Posterior vena cava (tissue), 2 donors: ENCODE data around the gene CD34. TPM values are rescaled to one million over a fixed set of nuclear protein-coding genes. Genes with fewer than 3 reads are reported as not detected.

Source experiments
- DNase-seq: peaks from one replicate; pipeline ENCODE4 v3.0.0-alpha.2; 2020; ENCODE audit warnings: low spot score
- intact Hi-C, 2 donors: fragments of 100-400 bp; cut with DNase I; formaldehyde crosslinking; loops; one replicate each; pipeline versions ENCODE4 v1.14.1 to v1.14.2; 2022 to 2023
- total RNA-seq, 2 donors: library from RNA; stranded (reverse); fragmentation: NEBNext Ultra II Directional; extraction: Animal tissue kit (Norgen Biotek cat#: 25700); gene quantifications; one replicate each; pipeline ENCODE4 v1.2.1, GENCODE V29; 2021
- donor health status: DM: yes; HTN: yes; CAD: no.
- donor health status: DM: yes; HTN: yes; CAD: no.

CD34 gene
- total RNA-seq, 2 donors from 2014 or later, result 58.1 to 154 TPM

DNA sequence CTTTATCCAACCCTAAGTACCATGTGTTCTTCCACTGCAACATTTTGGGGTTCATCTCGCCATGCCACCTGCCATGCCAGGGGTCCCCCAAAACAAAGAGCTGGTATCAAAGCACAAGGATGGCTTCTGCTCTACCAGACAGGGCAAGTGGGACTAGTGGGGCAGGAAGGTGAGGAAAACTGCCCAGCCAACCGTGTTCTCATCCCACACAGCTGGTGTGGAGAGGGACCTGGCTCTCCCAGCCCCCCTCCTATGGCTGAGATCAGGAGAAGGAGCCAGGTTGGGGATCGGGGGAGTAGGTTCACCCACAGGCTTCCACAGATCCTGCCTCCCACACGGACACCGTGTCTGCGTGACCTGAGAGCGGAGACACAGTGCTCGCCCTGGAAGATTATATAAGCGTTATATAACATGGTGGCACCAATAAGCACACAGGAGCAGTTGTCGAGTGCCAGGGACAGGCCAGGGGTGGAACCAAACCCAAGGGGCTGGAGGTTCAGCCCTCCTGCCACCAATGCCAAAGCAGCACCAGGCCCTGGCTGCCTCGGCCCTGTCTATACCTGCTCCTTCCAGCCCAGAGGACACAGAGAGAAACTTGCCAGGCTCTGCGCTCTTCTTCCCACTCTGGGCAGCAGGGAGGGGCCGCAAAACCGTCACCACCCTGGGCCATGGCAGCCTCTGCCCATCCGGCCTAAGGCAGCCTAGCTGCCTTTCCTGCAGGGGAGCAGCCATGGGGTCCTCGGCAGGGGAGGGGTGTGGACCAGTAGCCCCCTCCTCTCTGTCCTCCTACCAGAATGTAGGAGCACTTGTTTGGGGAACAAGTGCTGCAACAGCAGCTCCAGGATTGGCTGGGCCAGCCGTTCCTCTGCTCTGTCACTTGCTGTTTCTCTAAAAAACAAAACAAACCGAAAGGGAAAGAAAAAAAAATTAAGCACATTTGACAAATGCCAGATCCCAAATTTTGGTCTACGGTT lies 43.5 kb downstream of the CD34 start:
- DNase-seq, result peak; percentile 86
- intact Hi-C loops, result loop anchor here in 1 of 2 donors (2.0 kb wide), 1 partner anchor 43 kb away; no protein-coding TSS in a partner anchor

DNA sequence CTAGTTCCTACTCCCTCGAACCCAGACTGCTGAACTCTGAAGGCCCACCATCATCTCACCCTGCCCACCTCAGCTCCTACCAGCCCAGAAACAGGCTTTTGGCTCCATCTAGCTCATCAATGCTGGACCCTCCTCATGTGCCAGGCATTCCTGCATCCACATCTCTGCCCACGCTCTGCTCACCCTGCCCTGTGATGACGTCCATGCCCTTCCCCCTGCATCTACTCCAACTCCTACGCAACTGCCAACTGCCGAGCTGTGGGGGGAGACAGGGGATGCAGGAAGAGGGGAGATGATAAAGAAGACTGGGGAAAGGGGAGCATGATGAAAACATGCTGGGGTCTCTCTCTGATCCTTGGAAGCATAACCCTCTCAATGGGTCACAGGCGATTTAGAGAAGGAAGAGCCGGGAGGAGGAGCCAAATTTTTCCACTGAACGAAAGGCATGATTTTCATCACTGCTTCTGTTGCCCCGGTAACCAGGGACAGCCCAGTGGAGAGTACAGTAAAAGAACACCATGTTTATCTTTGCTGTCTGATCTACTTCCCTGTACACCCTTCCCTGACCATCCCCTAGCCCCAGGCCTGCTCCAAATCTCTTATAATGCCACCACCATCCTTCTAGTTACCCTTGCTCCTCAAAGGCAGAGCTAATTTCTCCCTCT lies 44.3 kb downstream of the CD34 start:
- peak; percentile 85 for DNase-seq
- intact Hi-C loops, result loop anchor here in 1 of 2 donors (2.0 kb wide), 1 partner anchor 42 kb away; no protein-coding TSS in a partner anchor

DNA sequence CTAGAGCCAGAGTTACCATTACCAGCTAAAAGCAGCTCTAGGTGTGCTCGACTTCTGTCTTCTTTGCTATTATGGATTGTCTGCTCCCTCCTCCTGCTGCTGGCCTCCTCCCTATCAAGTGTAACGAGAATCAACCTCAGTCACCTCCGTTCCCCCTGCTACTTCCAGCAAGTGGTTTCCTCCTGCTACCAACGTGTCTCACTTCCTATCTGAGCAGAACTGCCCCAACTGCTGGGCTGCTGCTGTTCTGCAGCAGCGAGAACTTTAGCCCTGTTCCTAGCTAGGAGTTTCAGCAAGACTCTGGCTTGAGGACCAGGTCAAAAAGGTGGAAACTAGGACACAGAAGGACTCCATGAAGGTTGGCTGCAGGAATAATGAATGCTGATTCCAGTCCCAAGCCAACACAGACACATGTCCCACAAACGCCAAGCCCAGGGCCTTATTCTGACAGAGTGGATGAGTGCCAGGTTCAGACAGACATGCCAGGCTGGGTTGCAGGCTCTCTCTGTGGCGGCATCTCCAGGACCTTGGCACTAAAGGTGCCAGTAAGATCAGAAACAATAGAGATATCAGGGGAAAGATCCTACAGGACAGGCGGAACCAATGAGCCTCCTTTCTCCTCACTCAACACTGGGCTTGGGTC lies 46.9 kb downstream of the CD34 start:
- intact Hi-C loops, result no loop called here
- no peak for DNase-seq

DNA sequence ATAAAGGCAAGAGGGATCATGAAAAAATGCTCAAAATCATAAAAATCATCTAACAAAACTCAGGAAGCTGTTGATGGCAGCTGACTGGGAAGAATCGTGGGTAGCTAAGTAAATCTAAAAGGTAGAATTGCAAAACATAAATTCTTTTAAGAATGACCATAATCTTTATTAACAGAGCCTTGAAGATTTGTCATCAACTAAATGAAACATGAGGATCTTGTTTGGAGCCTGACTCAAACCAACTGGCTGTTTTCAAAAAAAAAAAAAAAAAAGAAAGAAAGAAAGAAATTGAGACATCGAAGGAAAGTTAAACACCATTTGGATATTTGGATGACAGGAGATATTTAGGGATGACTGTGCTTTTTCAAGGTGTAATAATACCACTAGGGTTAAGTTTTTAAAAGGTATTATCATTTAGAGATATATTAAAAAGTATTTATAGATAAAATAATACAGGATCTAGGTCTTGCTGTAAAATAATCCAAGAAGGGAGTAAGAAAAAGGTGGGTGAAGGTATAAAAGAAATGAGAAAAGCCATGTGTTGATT lies 48.6 kb downstream of the CD34 start:
- DNase-seq, result no peak
- intact Hi-C loops, result no loop called here

DNA sequence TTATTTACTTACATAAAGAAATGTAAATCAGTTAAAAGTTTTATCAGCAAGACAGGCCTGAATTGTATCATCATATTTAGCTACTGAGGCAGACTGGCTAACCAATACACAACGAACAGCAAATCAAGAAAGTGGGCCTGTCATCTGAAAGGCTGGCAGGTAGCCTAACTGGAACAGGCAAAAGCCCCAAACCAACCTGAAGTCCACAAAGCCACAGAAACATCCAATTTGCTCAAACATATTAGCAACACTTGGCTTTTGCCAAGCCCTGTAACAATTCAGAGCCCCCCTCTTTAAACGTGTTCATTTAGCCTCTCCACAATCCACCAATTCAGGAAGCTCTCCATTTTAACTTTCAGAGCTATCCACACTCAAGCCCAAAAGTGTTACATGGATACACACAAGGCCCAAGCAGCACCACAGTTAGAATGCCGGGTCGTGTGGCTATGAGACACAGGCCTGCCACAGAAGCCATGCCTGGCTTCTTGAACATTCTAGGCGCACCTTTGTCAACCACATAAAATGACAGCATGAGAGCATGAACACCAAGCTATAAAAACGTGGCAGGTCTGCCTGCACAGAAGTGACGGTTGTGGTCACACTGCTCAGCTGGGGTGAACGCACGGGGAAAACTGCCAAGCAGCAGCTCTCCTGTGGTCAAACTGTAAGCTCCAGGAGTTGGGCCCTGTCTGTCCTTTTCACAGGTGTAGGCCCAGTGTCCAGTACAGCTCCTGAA lies 49.3 kb downstream of the CD34 start:
- intact Hi-C loops, result no loop called here
- DNase-seq, result no peak

DNA sequence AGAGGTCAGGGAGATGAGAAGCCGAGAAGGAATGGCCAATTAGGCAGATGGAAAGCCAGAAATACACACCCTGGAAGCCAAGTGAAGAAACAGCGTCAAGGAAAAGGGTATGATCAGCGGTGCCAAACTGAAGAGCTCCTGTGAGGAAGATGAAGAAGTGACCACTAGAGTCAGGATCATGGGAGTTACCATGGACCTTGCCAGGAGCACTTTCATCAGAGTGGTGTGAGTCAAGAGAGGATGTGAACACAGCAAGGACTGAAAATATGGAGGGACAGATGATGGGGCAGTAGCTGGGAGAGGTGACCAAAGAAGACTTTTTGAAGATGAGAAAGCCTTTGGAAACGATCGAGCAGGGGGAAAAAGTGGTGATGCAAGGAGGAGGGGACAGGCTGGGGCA lies 50.4 kb downstream of the CD34 start:
- no peak for DNase-seq
- intact Hi-C loops, result no loop called here

DNA sequence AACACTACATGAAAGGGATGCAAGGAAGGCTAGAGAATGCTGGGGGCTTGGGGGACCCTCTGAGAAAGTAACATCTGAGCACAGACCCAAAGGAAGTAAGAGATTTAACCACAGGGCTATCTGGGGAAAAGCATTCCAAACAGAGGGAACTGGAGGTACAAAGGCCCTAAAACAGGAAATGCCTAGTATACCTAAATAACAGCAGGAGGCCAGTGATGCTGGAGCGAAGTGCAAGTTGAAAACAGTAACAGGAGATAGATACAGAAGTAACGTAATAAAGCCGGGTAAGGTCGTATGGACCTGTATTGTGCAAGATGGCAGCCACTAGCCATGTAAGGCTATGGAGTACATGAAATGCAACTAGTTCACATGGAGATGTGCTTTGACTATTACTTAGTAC lies 52.1 kb downstream of the CD34 start:
- intact Hi-C loops, result no loop called here
- DNase-seq, result no peak

DNA sequence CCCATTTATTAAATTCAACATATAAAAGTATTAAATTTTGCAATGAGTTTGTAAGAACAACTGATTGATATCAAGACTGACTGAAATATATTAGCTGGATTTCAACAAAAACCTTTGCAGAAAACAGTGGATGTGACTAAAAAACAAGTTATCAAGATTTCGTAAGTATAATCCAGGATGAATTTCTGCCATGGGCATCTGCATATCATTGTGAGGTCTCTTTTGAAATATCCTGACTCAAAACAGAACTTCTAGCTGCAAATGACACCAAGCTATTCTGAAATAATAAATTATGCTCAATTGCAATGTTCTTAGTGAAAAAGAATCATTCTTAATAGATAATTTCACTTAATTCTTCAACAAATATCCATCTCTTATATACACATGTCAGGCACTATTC lies 52.6 kb downstream of the CD34 start:
- intact Hi-C loops, result no loop called here
- no peak for DNase-seq

DNA sequence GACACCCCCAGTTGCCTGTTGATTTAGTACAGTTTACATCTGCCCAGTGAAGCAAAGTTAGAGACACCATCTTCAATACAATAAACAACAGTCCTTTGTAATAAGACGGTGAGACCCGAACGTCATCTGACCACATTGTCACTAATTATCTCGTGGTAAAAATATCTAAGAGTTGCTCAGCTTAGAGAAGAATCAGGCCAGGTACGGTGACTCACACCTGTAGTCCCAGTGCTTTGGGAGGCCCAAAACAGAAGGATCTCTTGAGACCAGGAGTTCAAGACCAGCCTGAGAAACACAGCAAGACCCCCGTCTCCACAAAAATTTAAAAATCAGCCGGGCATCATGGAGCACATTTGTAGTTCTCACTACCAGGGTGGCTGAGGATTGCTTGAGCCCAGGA lies 53.5 kb downstream of the CD34 start:
- no peak for DNase-seq
- intact Hi-C loops, result no loop called here

DNA sequence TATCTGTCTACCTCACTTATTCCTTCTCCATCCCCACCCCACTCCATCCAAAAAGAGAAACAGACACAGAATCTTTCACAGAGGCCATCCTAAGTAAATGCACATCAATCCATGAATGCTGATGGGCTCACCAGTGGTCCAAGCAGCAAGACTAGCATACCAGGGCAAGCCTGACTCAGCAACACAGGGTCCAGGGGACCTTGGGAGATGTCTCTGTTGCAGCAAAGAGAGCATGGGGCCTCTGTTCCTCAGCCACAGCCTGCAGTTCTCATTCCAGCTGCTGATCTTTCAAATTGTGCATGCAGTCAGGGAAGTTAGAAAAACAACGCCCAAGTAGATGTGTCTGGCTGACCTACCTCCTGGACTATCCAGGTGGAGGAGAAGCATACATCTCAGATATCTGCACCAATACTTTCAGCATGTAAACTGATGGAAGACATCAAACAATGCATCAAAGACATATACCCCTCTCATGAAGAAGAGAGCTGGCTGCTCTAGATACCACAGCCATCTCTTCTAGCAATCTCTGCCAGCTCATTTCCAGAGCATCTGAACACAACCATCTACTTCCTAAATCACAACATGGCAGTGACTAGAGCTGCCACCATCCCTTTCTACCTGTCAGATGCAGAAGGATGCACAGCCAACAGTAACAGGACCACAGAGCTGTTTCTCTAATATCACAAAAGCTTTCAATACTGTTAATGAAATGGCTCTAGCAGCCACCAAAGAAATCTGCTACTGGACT lies 54.5 kb downstream of the CD34 start:
- no peak for DNase-seq
- intact Hi-C loops, result no loop called here

DNA sequence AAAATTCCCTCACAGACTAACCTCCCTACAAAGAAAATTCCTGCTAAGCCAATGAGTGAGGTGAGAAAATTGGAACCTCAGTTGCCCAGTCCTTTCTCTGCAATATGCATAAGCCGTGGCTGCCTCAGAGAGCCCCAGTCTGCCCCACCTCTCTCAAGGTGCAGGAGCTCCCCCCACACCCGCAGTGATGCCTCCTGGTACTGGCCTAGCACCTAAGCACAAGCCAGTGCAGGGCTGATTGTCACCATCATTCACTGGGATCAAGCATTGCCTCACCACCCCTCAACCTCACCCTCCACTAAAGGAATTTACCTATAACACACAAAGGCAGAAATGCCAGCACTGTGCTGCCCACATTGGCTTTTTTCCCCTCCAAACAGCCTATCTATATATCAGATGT lies 56.9 kb downstream of the CD34 start:
- no peak for DNase-seq
- intact Hi-C loops, result no loop called here

DNA sequence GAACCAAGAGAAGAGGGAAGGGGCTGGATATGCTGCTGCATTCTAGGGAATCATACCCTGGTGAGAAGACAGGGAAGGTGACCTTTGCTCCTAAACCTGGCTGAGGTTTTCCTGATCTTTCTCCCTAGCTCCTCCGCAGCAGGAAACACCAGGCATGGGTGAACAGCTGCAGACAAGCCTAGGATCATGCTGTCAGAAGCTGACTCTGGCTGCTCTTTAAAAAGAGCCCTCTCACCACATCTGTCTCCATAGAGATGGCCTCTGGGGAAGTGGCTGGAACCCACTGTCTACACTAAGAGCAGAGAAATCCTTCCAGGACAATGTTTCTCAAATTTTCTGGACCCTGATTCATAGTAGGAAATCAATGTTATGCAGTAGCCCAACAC lies 57.6 kb downstream of the CD34 start:
- intact Hi-C loops, result no loop called here
- DNase-seq, result no peak

DNA sequence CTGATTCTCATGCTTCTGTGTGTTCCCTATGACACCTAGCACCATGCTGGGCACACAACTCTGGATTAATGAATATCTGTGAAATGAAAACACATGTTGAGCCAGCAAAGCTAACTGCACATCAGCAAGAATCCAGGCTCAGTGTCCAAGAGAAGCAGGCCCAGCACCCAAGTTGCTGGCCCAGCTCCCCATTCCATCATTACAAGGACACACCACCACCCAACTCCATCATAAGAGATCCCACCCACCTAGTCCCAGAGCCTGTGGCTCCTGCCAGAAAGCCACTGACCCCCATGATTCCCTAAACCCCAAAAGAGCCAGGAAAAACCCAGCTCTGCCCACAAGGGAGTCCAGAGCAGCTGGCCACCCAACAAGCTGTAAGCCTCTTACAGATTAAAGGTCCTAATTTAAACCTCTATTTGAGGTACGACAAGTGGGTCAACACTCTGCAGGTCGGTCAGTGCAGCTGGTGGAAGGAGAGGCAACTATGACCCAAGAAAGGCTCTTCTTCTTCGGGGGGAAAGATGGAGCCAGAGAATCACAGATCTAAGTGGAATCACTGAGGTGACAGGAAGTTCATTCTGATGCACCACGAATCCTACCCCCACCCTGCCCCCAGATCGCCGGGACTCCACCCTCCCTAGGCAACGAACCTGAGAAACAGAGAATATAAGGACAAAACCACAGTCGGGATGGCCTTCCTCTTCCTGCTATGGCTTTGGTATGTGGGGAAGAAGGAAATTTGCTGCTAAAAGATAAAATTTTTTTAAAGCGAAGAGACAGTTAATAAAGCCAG lies 58.2 kb downstream of the CD34 start:
- no peak for DNase-seq
- intact Hi-C loops, result no loop called here

DNA sequence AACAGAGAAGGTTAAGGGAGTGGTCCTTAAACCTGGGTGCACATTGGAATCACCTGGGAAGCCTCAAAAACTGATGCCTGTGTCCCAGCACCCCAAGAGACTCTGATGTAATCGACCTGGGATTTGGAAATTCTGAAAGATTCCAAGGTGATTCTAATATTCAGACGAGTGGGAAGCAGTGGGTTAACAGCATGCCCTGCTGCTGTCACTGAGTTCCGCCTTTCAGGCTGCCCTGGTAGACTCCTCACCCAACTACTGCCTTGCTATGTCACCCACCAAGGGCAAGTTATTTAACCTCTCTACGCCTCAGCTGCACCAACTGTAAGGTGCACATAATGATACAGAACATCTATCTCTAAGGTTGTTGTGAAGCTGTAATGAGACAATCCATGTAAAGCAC lies 59.2 kb downstream of the CD34 start:
- intact Hi-C loops, result no loop called here
- no peak for DNase-seq

DNA sequence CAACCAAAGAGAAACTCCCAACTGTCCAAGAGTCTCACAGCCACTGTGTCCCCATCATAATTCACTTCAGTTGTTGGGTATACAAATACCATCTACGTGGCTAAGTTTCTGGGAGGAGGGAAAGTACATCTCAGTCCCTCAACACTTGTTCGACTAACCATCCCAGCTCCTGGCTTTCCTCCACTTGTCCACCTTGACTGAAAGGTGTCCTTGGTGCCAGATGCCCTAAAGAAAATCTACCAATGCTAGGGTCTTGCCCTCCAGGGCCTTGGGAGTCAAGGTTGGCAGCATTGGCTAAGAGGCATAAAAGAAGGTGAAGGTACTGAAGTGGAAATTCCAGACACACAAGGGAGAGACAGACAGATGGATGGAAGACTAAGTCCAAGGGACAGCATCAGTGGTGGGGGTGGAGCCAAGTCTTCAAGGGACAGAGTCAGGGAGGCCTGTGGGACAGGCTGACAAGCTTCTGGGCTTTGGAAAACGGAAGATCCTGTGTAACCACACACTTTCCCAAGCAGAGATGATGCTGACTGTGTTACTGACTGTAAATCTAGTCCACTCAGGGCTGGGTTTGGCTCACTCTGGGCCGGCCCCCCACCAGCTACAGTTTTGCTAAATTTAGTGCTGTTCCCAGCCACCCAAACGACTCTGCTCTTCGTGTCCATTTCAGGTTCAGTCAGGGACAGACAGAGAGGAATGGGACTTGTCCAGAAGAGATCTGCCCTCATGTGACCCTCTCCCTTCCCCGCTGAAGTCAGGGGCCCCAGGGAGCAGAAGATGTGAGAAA lies 60.1 kb downstream of the CD34 start:
- no peak for DNase-seq
- intact Hi-C loops, result no loop called here

DNA sequence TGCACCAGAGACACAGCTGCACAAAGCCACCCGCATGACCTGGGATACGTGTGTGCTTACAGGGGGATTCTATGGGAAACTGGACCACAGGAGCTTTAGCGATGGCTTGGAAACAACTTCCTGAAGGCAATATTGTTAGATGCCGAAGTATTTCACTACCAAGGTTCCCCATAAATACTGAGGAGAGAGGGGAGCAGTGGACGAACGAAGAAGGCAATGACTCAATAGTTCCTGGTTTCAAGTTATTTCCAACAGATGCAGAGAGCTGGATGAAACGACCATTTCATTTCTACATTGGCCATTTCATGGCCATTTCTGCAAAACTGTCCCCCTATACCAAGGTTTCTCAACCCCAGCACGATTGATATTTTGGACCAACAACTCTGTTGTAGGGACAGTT lies 61.3 kb downstream of the CD34 start:
- intact Hi-C loops, result no loop called here
- DNase-seq, result no peak

DNA sequence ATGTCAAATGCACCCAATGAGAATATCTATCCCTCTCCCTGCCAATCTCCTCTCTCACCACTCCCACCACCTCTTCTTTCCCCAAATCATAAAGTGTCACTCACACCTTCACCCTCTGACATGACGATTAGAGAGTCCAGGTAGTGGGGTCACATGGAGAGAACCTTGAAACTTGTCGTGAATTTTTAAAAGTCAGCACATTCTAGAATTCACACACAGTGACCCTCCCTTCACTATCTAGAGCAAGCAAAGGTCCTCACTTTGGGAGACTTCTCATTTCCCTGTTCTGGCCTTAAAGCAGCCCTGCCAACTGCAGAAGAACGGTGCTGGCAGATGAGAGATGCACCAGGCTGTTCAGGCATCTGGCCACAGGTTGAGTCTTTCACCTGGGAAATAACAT lies 61.9 kb downstream of the CD34 start:
- intact Hi-C loops, result no loop called here
- no peak for DNase-seq
